ENCODE results near the gene TBC1D9. TPM values are rescaled to one million over a fixed set of nuclear protein-coding genes. Genes with fewer than 3 reads are reported as not detected.
A peak's percentile ranks its signal among the peaks of the same experiment; 100 is the strongest.

TBC1D9 gene
- total RNA-seq, 6 experiments from 2014 or later, result 6.6 to 17.9 (median 9.4) TPM

DNA sequence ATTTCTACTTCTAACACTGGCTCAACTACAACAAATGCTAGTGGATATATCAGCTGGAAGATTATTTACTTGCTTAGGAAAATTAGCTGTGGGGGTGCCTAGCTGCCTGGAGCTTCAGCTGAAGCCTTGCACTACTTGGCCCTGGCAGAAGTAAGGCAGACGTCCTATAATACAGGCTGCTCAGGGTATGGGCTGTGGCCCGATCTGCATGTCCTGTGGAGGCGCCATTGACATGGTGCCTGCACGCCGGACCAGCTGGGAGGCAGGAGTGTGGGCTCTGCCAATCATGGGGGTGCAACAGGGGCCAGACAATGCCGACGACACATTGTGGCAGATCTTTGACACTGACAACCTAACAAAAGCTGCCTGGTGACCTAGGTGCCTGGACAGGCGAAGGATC lies 155.8 kb downstream of the TBC1D9 start:
- no peaks in the 10 kb centered on the region for H3K36me3 ChIP-seq
- intact Hi-C loops (cut with DNase I), result no loop called here
- ATAC-seq, result no peak
- TF ChIP-seq, protein P1, sequence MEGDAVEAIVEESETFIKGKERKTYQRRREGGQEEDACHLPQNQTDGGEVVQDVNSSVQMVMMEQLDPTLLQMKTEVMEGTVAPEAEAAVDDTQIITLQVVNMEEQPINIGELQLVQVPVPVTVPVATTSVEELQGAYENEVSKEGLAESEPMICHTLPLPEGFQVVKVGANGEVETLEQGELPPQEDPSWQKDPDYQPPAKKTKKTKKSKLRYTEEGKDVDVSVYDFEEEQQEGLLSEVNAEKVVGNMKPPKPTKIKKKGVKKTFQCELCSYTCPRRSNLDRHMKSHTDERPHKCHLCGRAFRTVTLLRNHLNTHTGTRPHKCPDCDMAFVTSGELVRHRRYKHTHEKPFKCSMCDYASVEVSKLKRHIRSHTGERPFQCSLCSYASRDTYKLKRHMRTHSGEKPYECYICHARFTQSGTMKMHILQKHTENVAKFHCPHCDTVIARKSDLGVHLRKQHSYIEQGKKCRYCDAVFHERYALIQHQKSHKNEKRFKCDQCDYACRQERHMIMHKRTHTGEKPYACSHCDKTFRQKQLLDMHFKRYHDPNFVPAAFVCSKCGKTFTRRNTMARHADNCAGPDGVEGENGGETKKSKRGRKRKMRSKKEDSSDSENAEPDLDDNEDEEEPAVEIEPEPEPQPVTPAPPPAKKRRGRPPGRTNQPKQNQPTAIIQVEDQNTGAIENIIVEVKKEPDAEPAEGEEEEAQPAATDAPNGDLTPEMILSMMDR (IDR thresholded peaks at IDR 0.05), result no peak
- no peak for TF ChIP-seq POLR2A (IDR thresholded peaks at IDR 0.05)
- no peaks in the 10 kb centered on the region for H3K9me3 ChIP-seq
- H3K27me3 ChIP-seq, result no peaks in the 10 kb centered on the region
- no peak overlapping the region for H3K27ac ChIP-seq
- DNase-seq, result no peak
- no peaks in the 10 kb centered on the region for H3K4me1 ChIP-seq
- no peak overlapping the region for H3K4me3 ChIP-seq
- whole genome bisulfite sequencing (ENCODE audit: insufficient coverage, low coverage, low lambda C conversion rate, missing lambda C conversion rate), result 70% methylated on average over 4 of the region's 8 CpGs

DNA sequence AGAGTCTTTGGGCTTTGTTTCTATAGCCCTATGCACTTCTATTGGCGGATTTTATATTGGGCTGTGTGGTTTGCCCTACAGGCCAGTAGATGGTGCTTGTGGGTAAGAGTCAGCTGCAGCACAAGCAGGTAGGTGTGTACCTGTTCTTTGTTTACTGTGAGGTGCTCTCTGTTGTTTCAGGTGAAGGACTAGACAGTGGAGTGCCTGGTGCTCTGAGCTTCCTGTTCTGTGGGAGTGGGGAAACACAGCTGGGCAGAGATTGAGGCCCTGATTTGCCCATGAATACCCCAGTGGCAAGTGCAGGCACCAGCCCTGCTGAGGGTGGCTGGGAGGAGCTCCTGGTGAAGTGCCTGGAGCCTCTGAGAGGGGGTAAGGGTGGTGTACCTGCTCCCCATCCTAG lies 161.1 kb downstream of the TBC1D9 start:
- H3K27ac ChIP-seq, result no peak overlapping the region
- H3K4me3 ChIP-seq, result no peak overlapping the region
- H3K9me3 ChIP-seq, result no peaks in the 10 kb centered on the region
- 36% methylated on average over 1 of the region's 1 CpG for WGBS (ENCODE audit: insufficient coverage, low coverage, low lambda C conversion rate, missing lambda C conversion rate)
- ATAC-seq, result peak; percentile 97 to 99 (median 98)
- TF ChIP-seq, protein P1 (IDR thresholded peaks at IDR 0.05), result peak; percentile 59 to 75 (median 70)
- TF ChIP-seq POLR2A (IDR thresholded peaks at IDR 0.05), result no peak
- peaks cover 0 to 3% (median 0%) of the 10 kb centered on the region in 4 donors for H3K4me1 ChIP-seq
- no peaks in the 10 kb centered on the region for H3K27me3 ChIP-seq
- H3K36me3 ChIP-seq, result no peaks in the 10 kb centered on the region
- intact Hi-C loops (cut with DNase I), result loop anchor here in 1 of 2 donors (10.0 kb wide), 1 partner anchor 260 kb away; no protein-coding TSS in a partner anchor
- no peak for DNase-seq

DNA sequence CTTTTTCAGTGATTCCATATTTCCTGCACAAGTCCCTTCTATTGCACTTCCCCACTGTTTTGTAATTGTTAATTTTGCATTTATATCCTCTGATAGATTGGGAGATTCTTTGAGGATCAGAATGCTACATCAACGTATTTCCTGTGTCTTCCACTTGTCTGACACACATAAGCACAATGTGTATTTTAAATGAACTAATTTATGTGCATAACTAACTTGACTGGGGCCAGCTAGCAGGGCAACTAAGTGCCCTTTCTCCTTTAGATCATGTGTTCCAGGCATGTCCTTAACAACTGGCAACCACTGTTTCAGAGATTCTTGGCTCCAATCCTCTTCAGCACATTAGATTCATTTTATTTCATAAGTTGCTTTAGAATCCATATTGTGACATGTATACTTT lies 171.7 kb downstream of the TBC1D9 start:
- WGBS (ENCODE audit: insufficient coverage, low coverage, low lambda C conversion rate, missing lambda C conversion rate), result 47% methylated on average over 1 of the region's 1 CpG
- no peaks in the 10 kb centered on the region for H3K9me3 ChIP-seq

DNA sequence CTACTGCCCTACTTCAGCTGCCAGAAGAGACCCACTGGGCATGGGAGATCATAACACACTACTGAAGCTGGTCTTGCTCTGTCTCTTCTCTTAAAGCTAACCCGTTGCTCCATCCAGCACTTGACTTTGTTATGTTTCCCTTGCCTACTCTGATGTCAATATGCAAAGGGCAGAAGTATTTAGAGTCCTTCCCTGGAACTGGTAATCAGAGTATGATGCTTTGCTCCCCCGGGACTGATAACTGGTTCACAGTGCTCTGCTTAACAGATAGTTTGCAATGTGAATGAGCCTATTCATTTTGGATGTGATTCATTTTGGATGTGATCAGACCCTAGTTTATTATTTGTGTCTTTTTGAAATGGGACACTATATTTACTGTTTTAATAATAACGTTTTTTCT lies 175.1 kb downstream of the TBC1D9 start:
- DNase-seq, result no peak
- Histone ChIP-seq H3K36me3 (no peaks in the 10 kb centered on the region), H3K4me3 (no peak overlapping the region), H3K4me1 (no peaks in the 10 kb centered on the region), H3K27ac (no peak overlapping the region), H3K27me3 (no peaks in the 10 kb centered on the region), H3K9me3 (no peaks in the 10 kb centered on the region)
- TF ChIP-seq POLR2A (IDR thresholded peaks at IDR 0.05), result no peak
- intact Hi-C loops (cut with DNase I), result no loop called here
- no peak for ATAC-seq
- 38% methylated on average over 3 of the region's 3 CpGs for WGBS (ENCODE audit: insufficient coverage, low coverage, low lambda C conversion rate, missing lambda C conversion rate)

More for the DNA sequence above, 171.7 kb downstream of the TBC1D9 start:
- Histone ChIP-seq H3K27ac (no peak overlapping the region), H3K36me3 (no peaks in the 10 kb centered on the region), H3K4me1 (no peaks in the 10 kb centered on the region), H3K4me3 (no peak overlapping the region), H3K27me3 (no peaks in the 10 kb centered on the region)
- intact Hi-C loops (cut with DNase I), result no loop called here
- DNase-seq, result no peak
- ATAC-seq, result no peak
- TF ChIP-seq POLR2A (IDR thresholded peaks at IDR 0.05), result no peak
- TF ChIP-seq, protein P1 (IDR thresholded peaks at IDR 0.05), result no peak

DNA sequence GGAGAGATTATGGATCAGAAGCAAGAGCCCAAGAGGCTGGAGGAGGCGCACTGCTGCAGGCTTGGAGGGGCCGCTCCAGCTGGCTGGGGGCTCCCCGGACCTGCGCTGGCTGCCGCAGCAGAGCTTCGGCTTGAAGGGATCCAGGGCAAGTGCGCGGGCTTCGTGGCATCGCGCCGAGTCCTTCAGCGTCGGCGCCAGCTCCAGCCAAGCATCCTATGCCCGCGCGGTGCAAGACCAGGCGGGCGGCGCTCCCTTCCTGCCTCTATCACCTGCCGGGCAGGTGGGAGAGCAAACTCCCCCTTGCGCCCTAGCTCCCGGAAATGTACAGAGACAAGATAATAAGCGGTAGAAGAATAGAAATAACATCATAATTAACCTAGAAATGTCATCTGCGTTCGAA lies 176.9 kb downstream of the TBC1D9 start:
- H3K4me3 ChIP-seq, result no peak overlapping the region
- DNase-seq, result no peak
- no peaks in the 10 kb centered on the region for H3K36me3 ChIP-seq
- H3K9me3 ChIP-seq, result no peaks in the 10 kb centered on the region
- no peak for TF ChIP-seq POLR2A (IDR thresholded peaks at IDR 0.05)
- TF ChIP-seq, protein P1 (IDR thresholded peaks at IDR 0.05), result no peak
- H3K4me1 ChIP-seq, result no peaks in the 10 kb centered on the region
- H3K27me3 ChIP-seq, result no peaks in the 10 kb centered on the region
- ATAC-seq, result peak in 2 of 4 donors; percentile 18 to 23
- no peak overlapping the region for H3K27ac ChIP-seq
- intact Hi-C loops (cut with DNase I), result no loop called here
- WGBS (ENCODE audit: insufficient coverage, low coverage, low lambda C conversion rate, missing lambda C conversion rate), result 12% methylated on average over 14 of the region's 27 CpGs

Data from right lobe of liver (tissue), 6 donors.